Kidney epithelial cell (primary cell): Measurements from ENCODE around the gene SMIM23. TPM values are rescaled to one million over a fixed set of nuclear protein-coding genes. Genes with fewer than 3 reads are reported as not detected.

Experiments
- DNase-seq: peaks from one replicate; pipeline ENCODE4 v3.0.0-alpha.2; 2010; ENCODE audit warnings: low read depth
- H3K27me3 ChIP-seq: 2 replicates; pipeline ENCODE4 v1.6.0; 2011; ENCODE audit warnings: low read length; ENCODE audit not compliant: control insufficient read depth, insufficient read depth
- H3K36me3 ChIP-seq: 2 replicates; pipeline ENCODE4 v1.5.1; 2011; ENCODE audit warnings: low read length; ENCODE audit not compliant: control insufficient read depth, insufficient read depth
- H3K4me3 ChIP-seq: 2 replicates; pipeline ENCODE4 v1.5.1; 2011; ENCODE audit warnings: low read depth, mild to moderate bottlenecking, control low read depth, low read length
- total RNA-seq: library from RNA; depleted of rRNA; stranded (reverse); fragments of >200 nt; gene quantifications from 2 replicates; pipeline ENCODE4 v1.2.3, GENCODE V29; 2015
- TF ChIP-seq, protein P1 (sequence below): IDR thresholded peaks from 2 replicates; pipeline ENCODE4 v1.5.1; 2011; ENCODE audit warnings: mild to moderate bottlenecking, moderate library complexity, low read length, control low read depth, inconsistent platforms; ENCODE audit not compliant: insufficient read depth, poor library complexity, severe bottlenecking

The SMIM23 gene
- total RNA-seq, 1 donor from 2014 or later: not detected

DNA sequence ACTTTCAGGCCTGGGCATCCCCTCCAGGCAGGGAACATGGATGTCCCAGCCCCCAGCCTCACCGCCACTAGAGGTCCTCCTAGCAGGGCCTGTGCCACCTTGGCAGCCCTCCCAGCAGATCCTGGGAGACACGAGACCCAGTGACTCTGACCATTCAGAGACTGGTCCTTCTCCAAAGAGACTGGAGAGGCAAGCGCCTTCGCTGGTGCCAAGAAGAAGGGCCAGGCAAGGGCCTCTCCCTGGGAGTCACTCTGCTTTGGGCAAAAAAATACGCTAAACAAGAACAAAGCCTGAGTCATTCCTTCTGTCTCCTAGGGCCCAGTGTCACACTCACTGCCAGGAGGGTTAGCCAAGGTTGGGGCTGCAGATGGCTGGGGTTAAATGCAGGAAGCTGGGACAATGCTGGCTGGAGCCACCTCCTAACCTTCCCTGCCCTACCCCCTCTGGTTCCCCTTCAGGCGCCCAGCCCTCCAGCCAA lies 35.3 kb upstream of the SMIM23 start:
- TF ChIP-seq, protein P1, sequence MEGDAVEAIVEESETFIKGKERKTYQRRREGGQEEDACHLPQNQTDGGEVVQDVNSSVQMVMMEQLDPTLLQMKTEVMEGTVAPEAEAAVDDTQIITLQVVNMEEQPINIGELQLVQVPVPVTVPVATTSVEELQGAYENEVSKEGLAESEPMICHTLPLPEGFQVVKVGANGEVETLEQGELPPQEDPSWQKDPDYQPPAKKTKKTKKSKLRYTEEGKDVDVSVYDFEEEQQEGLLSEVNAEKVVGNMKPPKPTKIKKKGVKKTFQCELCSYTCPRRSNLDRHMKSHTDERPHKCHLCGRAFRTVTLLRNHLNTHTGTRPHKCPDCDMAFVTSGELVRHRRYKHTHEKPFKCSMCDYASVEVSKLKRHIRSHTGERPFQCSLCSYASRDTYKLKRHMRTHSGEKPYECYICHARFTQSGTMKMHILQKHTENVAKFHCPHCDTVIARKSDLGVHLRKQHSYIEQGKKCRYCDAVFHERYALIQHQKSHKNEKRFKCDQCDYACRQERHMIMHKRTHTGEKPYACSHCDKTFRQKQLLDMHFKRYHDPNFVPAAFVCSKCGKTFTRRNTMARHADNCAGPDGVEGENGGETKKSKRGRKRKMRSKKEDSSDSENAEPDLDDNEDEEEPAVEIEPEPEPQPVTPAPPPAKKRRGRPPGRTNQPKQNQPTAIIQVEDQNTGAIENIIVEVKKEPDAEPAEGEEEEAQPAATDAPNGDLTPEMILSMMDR: no peak

DNA sequence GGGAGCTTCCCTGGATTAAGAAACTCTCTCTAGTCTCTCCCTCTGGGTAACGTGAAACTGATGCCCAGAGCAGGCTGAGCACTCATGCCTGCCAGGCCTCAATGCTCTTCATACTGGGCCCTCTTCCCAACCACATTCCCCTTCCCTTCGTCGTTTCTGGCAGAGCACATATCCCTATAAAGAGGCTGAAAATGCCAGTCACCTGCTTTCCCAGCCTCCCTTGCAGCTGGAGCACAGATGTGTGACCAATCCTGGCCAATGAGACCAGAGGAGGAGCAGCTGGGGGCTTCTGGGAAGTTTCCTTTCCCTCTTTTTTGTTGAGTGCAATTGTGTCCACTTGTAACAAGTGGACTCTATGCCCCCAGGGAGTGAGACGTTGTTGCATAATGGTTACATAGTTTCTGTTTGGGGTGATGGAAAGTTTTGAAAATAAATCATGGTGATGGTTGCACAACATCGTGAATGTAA lies 30.2 kb upstream of the SMIM23 start:
- no peaks in the 10 kb centered on the region for H3K36me3 ChIP-seq
- H3K4me3 ChIP-seq: no peak overlapping the region
- TF ChIP-seq, protein P1: no peak
- no peak for DNase-seq
- no peaks in the 10 kb centered on the region for H3K27me3 ChIP-seq

More for the DNA sequence above, 35.3 kb upstream of the SMIM23 start:
- Histone ChIP-seq H3K36me3 (no peaks in the 10 kb centered on the region), H3K27me3 (no peaks in the 10 kb centered on the region), H3K4me3 (no peak overlapping the region)
- DNase-seq: no peak

DNA sequence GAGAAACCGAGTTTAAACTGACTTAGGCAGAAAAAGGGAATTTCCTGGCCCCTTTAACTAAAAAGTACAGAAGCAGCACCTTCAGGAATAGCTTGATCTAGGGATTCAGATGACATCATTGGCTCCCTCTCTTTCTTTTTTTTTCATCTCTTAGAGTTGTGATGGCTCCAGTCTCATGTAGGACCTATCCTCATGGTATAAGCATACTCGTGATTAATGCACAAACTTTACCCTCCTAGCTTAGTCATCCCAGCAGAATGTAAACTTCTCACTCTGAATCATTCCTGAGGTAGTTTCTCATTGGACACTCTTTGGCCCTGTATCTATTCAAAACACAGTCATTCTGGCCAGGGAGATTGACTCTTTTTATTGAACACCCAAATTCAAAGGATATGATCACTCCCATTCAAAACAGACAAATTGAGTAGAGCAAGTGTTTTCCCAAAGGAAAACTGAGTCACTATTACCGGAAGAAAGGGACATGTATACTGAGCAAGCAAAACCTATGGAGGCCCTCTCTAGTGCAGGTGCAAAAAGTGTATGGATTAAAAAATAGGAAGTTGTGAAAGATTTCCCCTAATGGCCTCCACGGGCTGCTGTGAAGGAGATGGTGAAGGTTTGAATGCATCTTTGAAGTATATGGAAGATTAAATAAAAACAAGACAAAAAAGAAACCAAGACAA lies 27.6 kb upstream of the SMIM23 start:
- no peaks in the 10 kb centered on the region for H3K27me3 ChIP-seq
- no peak overlapping the region for H3K4me3 ChIP-seq
- DNase-seq: peak; percentile 59
- H3K36me3 ChIP-seq: no peaks in the 10 kb centered on the region
- TF ChIP-seq, protein P1: no peak

DNA sequence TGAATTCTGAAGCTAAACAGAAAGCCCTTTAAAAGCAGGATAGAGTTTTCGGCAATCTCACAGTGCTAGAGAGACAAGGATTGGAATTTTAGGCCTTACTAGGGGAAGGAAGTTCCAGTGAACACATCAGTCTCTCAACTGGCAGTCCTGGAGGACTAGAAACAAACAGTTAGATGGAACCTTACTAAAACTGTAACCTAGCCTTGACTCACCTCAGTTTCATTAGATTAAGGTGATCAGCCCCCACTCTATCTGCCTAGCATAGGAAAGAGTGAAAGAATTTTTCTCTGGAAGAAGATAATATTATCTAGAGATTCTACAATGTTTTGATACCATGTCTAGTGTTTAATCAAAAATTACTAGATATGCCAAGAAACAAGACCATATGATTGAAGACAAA lies 25.8 kb upstream of the SMIM23 start:
- Histone ChIP-seq H3K36me3 (no peaks in the 10 kb centered on the region), H3K27me3 (no peaks in the 10 kb centered on the region), H3K4me3 (no peak overlapping the region)
- TF ChIP-seq, protein P1: no peak
- DNase-seq: no peak

DNA sequence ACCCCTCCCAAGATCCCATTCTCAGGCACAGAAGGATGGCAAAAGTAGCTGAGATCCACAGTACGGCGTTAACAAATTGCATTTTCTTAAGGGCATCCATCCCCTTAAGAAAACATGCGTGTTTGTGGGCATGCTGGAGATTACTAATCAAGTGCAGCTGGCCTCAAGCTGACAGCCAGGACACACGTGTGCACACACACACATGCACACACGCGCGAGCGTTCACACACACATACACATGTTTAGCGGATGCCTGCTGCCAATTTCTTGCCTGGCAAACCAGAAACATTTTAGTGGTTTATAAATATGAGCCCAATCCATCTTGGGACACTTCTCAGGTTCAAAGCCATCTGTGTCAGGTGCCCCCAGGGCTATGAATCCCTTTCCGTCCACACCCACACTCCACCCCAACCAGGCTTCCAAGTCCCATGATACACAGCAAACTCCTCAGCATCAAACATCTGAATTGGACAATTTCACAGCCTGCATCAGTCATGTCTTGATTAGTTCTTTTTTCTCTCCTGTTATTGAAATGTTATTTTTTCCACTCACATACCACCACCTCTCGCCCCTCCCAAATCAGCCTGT lies 23.5 kb upstream of the SMIM23 start:
- no peaks in the 10 kb centered on the region for H3K27me3 ChIP-seq
- TF ChIP-seq, protein P1: no peak
- no peaks in the 10 kb centered on the region for H3K36me3 ChIP-seq
- H3K4me3 ChIP-seq: no peak overlapping the region
- no peak for DNase-seq
